Stomach smooth muscle (tissue), 2 donors: Measurements from ENCODE around the gene FKBP1B.
A peak's percentile ranks its signal among the peaks of the same experiment; 100 is the strongest.
"Not testable (repeated sequence)": the region's sequence is repeated elsewhere in the genome, so short reads cannot be mapped to it uniquely, and the experiment has no call there.

Experiments
- H3K27ac ChIP-seq: one replicate; pipeline ENCODE4 v1.7.0; 2013; ENCODE audit warnings: mild to moderate bottlenecking, low read length, inconsistent platforms
- H3K27me3 ChIP-seq, 2 donors: one replicate each; pipeline ENCODE4 v1.7.0; 2013; ENCODE audit warnings: low read length in 2 of 2; ENCODE audit not compliant: insufficient read depth in 2 of 2, control insufficient read depth in 1 of 2
- H3K36me3 ChIP-seq, 2 donors: one replicate each; pipeline ENCODE4 v1.7.0; 2013; ENCODE audit warnings: low read length in 2 of 2; ENCODE audit not compliant: control insufficient read depth in 2 of 2, insufficient read depth in 2 of 2
- H3K4me1 ChIP-seq: one replicate; pipeline ENCODE4 v1.7.0; 2013; ENCODE audit warnings: low read length; ENCODE audit not compliant: control insufficient read depth, insufficient read depth
- H3K4me3 ChIP-seq, 2 donors: one replicate each; pipeline ENCODE4 v1.7.0; 2013; ENCODE audit warnings: low read length in 2 of 2
- H3K9ac ChIP-seq, 2 donors: one replicate each; pipeline ENCODE4 v1.7.0; 2013; ENCODE audit warnings: low read length in 2 of 2, mild to moderate bottlenecking in 1 of 2
- H3K9me3 ChIP-seq, 2 donors: one replicate each; pipeline ENCODE4 v1.7.0; 2013; ENCODE audit warnings: low read length in 2 of 2; ENCODE audit not compliant: control insufficient read depth in 2 of 2
- donor health status: healthy.
- donor health status: Pancreatic carcinoma.

The FKBP1B gene

GRCh38 chr2:24083567-24084385 lies 34.2 kb downstream of the FKBP1B start:
- H3K9ac ChIP-seq: peak overlapping the region; percentile 69 to 74

DNA sequence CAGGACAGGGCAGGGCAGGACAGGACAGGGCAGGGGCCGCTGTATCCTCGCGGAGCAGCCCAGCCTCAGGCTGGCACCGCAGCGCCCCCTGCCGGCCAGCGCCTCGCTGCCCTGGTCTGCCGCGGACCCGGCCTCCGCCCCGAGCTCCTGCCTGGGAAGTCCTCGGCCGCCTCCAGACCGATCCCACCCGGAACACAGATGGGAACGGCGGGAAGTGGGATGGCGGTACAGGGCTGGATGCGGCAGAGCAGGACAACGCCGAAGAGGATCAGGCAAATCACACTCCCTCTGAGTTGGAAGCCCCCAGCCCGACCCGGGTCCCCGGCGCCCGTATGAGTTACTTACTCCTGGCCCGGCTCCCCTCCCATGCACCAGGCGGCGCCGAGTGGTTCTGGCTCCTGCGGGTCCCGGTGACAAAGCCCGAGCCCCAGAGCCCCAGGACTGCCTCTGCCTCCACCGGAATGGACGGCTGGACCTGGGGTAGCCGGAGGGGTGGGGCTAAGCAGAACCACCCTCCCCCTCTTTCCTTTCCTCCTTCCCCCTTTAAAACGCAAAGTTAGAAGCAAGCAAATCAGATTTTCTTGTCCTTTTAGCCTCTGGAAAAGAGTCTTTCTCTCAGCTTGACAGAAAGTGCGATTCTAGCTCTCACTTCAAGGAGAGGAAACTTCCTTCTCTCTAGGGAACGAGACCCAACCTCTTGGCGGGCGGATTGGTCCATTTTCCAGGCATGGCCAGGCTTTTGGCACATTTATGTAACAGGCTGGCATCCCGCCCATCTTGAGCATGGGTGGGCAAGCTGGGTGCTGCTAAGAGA lies 35.1 kb downstream of the FKBP1B start, which contains the start of gene TP53I3:
TP53I3 (minus strand) TSS at position 449 of the 814 bp plus-strand sequence. CDS start 508 bp downstream, outside the sequence.
- Histone ChIP-seq H3K27me3 (no peaks in the 10 kb centered on the region), H3K9me3 (no peaks in the 10 kb centered on the region), H3K9ac (peak within 1 kb of the TSS; percentile 88 to 90), H3K36me3 (peaks cover 8 to 18% of the 10 kb centered on the region in 2 donors), H3K4me1 (peaks cover 21% of the 10 kb centered on the region), H3K4me3 (peak within 1 kb of the TSS; percentile 80 to 97), H3K27ac (peak within 1 kb of the TSS; percentile 88)

More at GRCh38 chr2:24083567-24084385, 34.2 kb downstream of the FKBP1B start:
- Histone ChIP-seq H3K4me1 (peaks cover 21% of the 10 kb centered on the region), H3K27me3 (no peaks in the 10 kb centered on the region), H3K36me3 (peaks cover 8 to 18% of the 10 kb centered on the region in 2 donors), H3K9me3 (no peaks in the 10 kb centered on the region), H3K4me3 (peak overlapping the region; percentile 75 to 80), H3K27ac (peak overlapping the region; percentile 88)

GRCh38 chr2:24085200-24085489 lies 35.6 kb downstream of the FKBP1B start:
- peak overlapping the region; percentile 88 for H3K27ac ChIP-seq
- H3K27me3 ChIP-seq: no peaks in the 10 kb centered on the region
- peaks cover 21% of the 10 kb centered on the region for H3K4me1 ChIP-seq
- H3K9me3 ChIP-seq: no peaks in the 10 kb centered on the region
- peak overlapping the region; percentile 80 to 97 for H3K4me3 ChIP-seq
- peak overlapping the region; percentile 88 to 90 for H3K9ac ChIP-seq
- H3K36me3 ChIP-seq: peaks cover 8 to 16% of the 10 kb centered on the region in 2 donors

DNA sequence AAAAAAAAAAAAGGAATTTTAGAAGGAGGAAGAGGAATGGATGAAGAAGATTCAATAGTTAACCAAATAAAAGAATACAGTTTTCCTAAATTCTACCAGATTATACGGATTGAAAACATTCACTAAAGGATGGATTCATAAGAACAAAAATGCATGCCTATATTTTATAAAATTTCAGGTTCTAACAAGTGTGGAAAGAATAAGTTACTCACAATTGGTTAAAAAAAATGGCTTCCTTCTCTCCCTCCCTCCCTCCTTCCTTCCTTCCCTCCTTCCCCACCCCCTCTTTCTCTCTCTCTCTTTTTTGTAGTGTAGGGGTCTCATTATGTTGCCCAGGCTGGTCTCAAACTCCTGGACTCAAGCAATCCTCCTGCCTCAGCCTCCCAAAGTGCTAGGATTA lies 36.7 kb downstream of the FKBP1B start:
- Histone ChIP-seq H3K9me3 (no peaks in the 10 kb centered on the region), H3K9ac (no peak overlapping the region), H3K36me3 (peaks cover 4 to 11% of the 10 kb centered on the region in 2 donors), H3K4me1 (peaks cover 21% of the 10 kb centered on the region), H3K27me3 (no peaks in the 10 kb centered on the region), H3K27ac (no peak overlapping the region), H3K4me3 (no peak overlapping the region)

- Histone ChIP-seq H3K27me3 (no peaks in the 10 kb centered on the region), H3K27ac (no peak overlapping the region), H3K36me3 (peaks cover 4 to 8% of the 10 kb centered on the region in 2 donors), H3K9ac (no peak overlapping the region), H3K9me3 (no peaks in the 10 kb centered on the region), H3K4me1 (peaks cover 21% of the 10 kb centered on the region), H3K4me3 (no peak overlapping the region)
Observed at GRCh38 chr2:24087032-24087431, 37.5 kb downstream of the FKBP1B start.

GRCh38 chr2:24088821-24089359 lies 39.3 kb downstream of the FKBP1B start:
- H3K4me1 ChIP-seq: peaks cover 15% of the 10 kb centered on the region
- H3K27ac ChIP-seq: no peak overlapping the region
- no peaks in the 10 kb centered on the region for H3K27me3 ChIP-seq
- H3K36me3 ChIP-seq: no peaks in the 10 kb centered on the region
- no peaks in the 10 kb centered on the region for H3K9me3 ChIP-seq
- no peak overlapping the region for H3K4me3 ChIP-seq
- no peak overlapping the region for H3K9ac ChIP-seq

DNA sequence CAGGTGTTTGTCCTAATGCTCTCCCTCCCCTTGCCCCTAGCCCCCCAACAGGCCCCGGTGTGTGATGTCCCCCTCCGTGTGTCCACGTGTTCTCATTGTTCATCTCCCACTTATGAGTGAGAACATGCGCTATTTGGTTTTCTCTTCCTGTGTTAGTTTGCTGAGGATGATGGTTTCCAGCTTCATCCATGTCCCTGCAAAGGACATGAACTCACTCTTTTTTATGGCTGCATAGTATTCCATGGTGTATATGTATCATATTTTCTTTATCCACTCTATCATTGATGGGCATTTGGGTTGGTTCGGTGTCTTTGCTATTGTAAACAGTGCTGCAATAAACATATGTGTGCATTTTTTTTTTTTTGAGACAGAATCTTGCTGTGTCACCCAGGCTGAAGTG lies 43.7 kb downstream of the FKBP1B start:
- H3K36me3 ChIP-seq, H3K4me1 ChIP-seq, H3K27me3 ChIP-seq, H3K9ac ChIP-seq, H3K4me3 ChIP-seq, H3K9me3 ChIP-seq, H3K27ac ChIP-seq: not testable (repeated sequence)

DNA sequence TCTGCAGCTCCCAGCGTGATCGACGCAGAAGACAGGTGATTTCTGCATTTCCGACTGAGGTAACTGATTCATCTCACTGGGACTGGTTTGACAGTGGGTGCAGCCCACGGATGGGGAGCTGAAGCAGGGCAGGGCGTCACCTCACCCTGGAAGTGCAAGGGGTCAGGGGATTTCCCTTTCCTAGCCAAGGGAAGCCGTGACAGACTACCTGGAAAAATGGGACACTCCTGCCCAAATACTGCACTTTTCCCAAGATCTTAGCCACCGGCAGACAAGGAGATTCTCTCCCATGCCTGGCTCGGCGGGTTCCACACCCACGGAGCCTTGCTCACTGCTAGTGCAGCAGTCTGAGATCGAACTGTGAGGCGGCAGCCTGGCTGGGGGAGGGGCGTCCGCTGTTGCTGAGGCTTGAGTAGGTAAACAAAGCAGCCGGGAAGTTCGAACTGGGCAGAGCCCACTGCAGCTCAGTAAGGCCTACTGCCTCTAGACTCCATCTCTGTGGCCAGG lies 45.7 kb downstream of the FKBP1B start:
- not testable (repeated sequence) for H3K9ac ChIP-seq, H3K27me3 ChIP-seq, H3K27ac ChIP-seq, H3K9me3 ChIP-seq, H3K36me3 ChIP-seq, H3K4me1 ChIP-seq, H3K4me3 ChIP-seq

DNA sequence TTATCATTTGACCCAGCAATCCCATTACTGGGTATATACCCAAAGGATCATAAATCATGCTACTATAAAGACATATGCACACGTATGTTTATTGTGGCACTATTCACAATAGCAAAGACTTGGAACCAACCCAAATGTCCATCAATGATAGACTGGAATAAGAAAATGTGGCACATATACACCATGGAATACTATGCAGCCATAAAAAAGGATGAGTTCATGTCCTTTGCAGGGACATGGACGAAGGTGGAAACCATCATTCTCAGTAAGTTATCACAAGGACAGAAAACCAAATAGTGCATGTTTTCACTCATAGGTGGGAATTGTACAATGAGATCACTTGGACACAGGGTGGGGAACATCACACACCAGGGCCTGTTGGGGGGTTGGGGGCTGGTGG lies 51.2 kb downstream of the FKBP1B start:
- not testable (repeated sequence) for H3K4me3 ChIP-seq, H3K9ac ChIP-seq, H3K27me3 ChIP-seq, H3K36me3 ChIP-seq, H3K27ac ChIP-seq, H3K9me3 ChIP-seq, H3K4me1 ChIP-seq

- Histone ChIP-seq H3K4me1 (peaks cover 7% of the 10 kb centered on the region), H3K27me3 (no peaks in the 10 kb centered on the region), H3K27ac (no peak overlapping the region), H3K9me3 (no peaks in the 10 kb centered on the region), H3K4me3 (no peak overlapping the region), H3K9ac (no peak overlapping the region), H3K36me3 (peaks cover 0 to 5% of the 10 kb centered on the region in 2 donors)
Observed at GRCh38 chr2:24101992-24102391, 52.5 kb downstream of the FKBP1B start.
